ENCODE results near the gene FAM20B.

FAM20B gene

GRCh38 chr1:179053486-179053885 is 27.8 kb downstream of the FAM20B start:
- no peak for DNase-seq

- no peak for DNase-seq
These were observed 30.2 kb downstream of the FAM20B start for GRCh38 chr1:179055937-179056336.

- DNase-seq, result no peak
These were observed 33.1 kb downstream of the FAM20B start for GRCh38 chr1:179058487-179059483.

- no peak for DNase-seq
These were observed 35.9 kb downstream of the FAM20B start for GRCh38 chr1:179061360-179062282.

- DNase-seq, result no peak
These were observed 40.8 kb downstream of the FAM20B start for GRCh38 chr1:179066471-179066870.

GRCh38 chr1:179077396-179077795 is 51.7 kb downstream of the FAM20B start:
- no peak for DNase-seq

GRCh38 chr1:179079113-179079761 is 53.5 kb downstream of the FAM20B start:
- no peak for DNase-seq

GRCh38 chr1:179080866-179081686 is 55.4 kb downstream of the FAM20B start:
- DNase-seq, result peak; percentile 55

- DNase-seq, result peak; percentile 93
These were observed 56.1 kb downstream of the FAM20B start, which contains the start of gene TOR3A for GRCh38 chr1:179081687-179082332. TOR3A (plus strand) TSS chr1:179082070; CDS start chr1:179082129, 59 bp downstream.

- peak; percentile 67 for DNase-seq
These were observed 56.8 kb downstream of the FAM20B start for GRCh38 chr1:179082333-179082998.

GRCh38 chr1:179082999-179083335 is 57.3 kb downstream of the FAM20B start:
- no peak for DNase-seq

GRCh38 chr1:179083533-179083932 is 57.8 kb downstream of the FAM20B start:
- no peak for DNase-seq

- no peak for DNase-seq
These were observed 62.0 kb downstream of the FAM20B start for GRCh38 chr1:179087665-179088064.

- no peak for DNase-seq
These were observed 64.3 kb downstream of the FAM20B start for GRCh38 chr1:179089827-179090482.

GRCh38 chr1:179090522-179090921 is 64.8 kb downstream of the FAM20B start:
- no peak for DNase-seq

- no peak for DNase-seq
These were observed 65.2 kb downstream of the FAM20B start for GRCh38 chr1:179090923-179091322.

GRCh38 chr1:179091691-179092165 is 66.0 kb downstream of the FAM20B start:
- no peak for DNase-seq

- DNase-seq, result no peak
These were observed 67.3 kb downstream of the FAM20B start for GRCh38 chr1:179092896-179093461.

GRCh38 chr1:179094818-179095217 is 69.1 kb downstream of the FAM20B start:
- DNase-seq, result no peak

- DNase-seq, result no peak
These were observed 69.7 kb downstream of the FAM20B start for GRCh38 chr1:179095377-179095776.

Measured in right forelimb (tissue), 1 donor.